ENCODE data around the gene TRERF1. TPM values are rescaled to one million over a fixed set of nuclear protein-coding genes. Genes with fewer than 3 reads are reported as not detected.

Gene TRERF1
- total and polyA plus RNA-seq, 2 of the 8 experiments (the other 6 are each of a cell fraction or from before 2014, with no cell fraction given) = 10.8 to 21.5 TPM

- Histone ChIP-seq H2BK12ac (ENCODE audit: low read depth, low read length) (no peak overlapping the region), H4K20me1 (replicated peaks in 1 of 2; ENCODE audit: control insufficient read depth in 1 of 2, insufficient read depth in 2 of 2, low read length in 2 of 2) (peaks cover 10 to 23% of the 10 kb centered on the region in 2 experiments), H2AK5ac (ENCODE audit: low read depth, low read length) (no peak overlapping the region), H3K27ac (ENCODE audit: low read depth, low read length) (no peak overlapping the region), H3K9ac (replicated peaks in 1 of 4; ENCODE audit: extremely low read depth in 1 of 4, low read depth in 3 of 4, low read length in 3 of 4) (no peak overlapping the region), H3K14ac (ENCODE audit: insufficient read length) (no peak overlapping the region), H4K8ac (ENCODE audit: extremely low read depth, insufficient read depth, low read length) (no peak overlapping the region), H4K91ac (replicated peaks; ENCODE audit: insufficient read length, low read length) (no peak overlapping the region), H3K23me2 (ENCODE audit: low read depth, low read length) (no peaks in the 10 kb centered on the region), H3K18ac (ENCODE audit: extremely low read depth, low read length) (no peak overlapping the region), H3K4me3 (ENCODE audit: extremely low read depth in 1 of 4, insufficient read depth in 2 of 4, low read depth in 3 of 4, low read length in 4 of 4) (no peak overlapping the region), H3K4me2 (ENCODE audit: insufficient read depth in 1 of 2, low read depth in 2 of 2, low read length in 2 of 2) (no peak overlapping the region), H3K4ac (replicated peaks; ENCODE audit: insufficient read length, low read depth, low read length) (no peak overlapping the region), H2BK15ac (ENCODE audit: low read length) (no peak overlapping the region), H2BK120ac (replicated peaks; ENCODE audit: low read depth, low read length) (no peak overlapping the region), H3K27me3 (replicated peaks in 1 of 4; ENCODE audit: control insufficient read depth in 3 of 4, extremely low read depth in 1 of 4, insufficient read depth in 3 of 4, low read length in 3 of 4) (no peaks in the 10 kb centered on the region), H3K4me1 (replicated peaks in 1 of 4; ENCODE audit: control insufficient read depth in 3 of 4, insufficient read depth in 4 of 4, low read length in 3 of 4) (no peaks in the 10 kb centered on the region), H3K56ac (replicated peaks; ENCODE audit: insufficient read length, low read depth, low read length) (no peak overlapping the region), H3K36me3 (ENCODE audit: control insufficient read depth in 2 of 4, insufficient read depth in 4 of 4, low read length in 3 of 4) (no peaks in the 10 kb centered on the region), H3K9me3 (ENCODE audit: insufficient read depth in 2 of 2, low read depth in 1 of 2, low read length in 1 of 2) (no peaks in the 10 kb centered on the region), H3K79me2 (ENCODE audit: control insufficient read depth in 1 of 2, insufficient read depth in 2 of 2, low read length in 2 of 2) (peaks cover 3 to 67% of the 10 kb centered on the region in 2 experiments; a peak in 2 of 4 replicates), H2BK5ac (ENCODE audit: low read depth, low read length) (no peak overlapping the region), H3K79me1 (ENCODE audit: low read depth, low read length) (peaks cover 22% of the 10 kb centered on the region), H2BK20ac (ENCODE audit: low read length) (no peak overlapping the region), H4K5ac (ENCODE audit: insufficient read length, low read depth, low read length) (no peak overlapping the region), H3K23ac (ENCODE audit: insufficient read length) (no peak overlapping the region), H2AFZ (ENCODE audit: low read length) (no peak overlapping the region)
- CTCF ChIA-PET (ENCODE audit: partially characterized antibody) = interaction anchor here (0.5 to 1.5 kb wide), 6 partner anchors 12 to 532 kb away, joined by 3 to 6 read pairs (median 3); no protein-coding TSS in a partner anchor
- POLR2A ChIA-PET (ENCODE audit: partially characterized antibody) = interaction anchor here (1.1 kb wide), 1 partner anchor 17 kb away, joined by 3 read pairs; no protein-coding TSS in a partner anchor
- WGBS, 2 experiments (ENCODE audit: extremely low coverage in 1 of 2, insufficient coverage in 1 of 2, insufficient read length in 1 of 2, insufficient replicate concordance in 2 of 2, low coverage in 1 of 2, low lambda C conversion rate in 2 of 2, missing lambda C conversion rate in 1 of 2) = 87% methylated on average over 3 of the region's 3 CpGs; no CpG with 5 or more reads in 1 of the 2 experiments
- DNase-seq (ENCODE audit: low read depth in 1 of 2, low spot score in 2 of 2) (no peak), FAIRE-seq (no peak)
- TF ChIP-seq MAFK (IDR thresholded peaks at IDR 0.05; ENCODE audit: low read depth, low read length) = no peak
- no peak for TF ChIP-seq GTF2F1 (IDR thresholded peaks at IDR 0.05; ENCODE audit: borderline replicate concordance, low read depth, low read length)
- no peak for TF ChIP-seq HDAC6 (IDR thresholded peaks at IDR 0.05; ENCODE audit: low read depth, low read length)
- TF ChIP-seq JUND (IDR thresholded peaks at IDR 0.05; ENCODE audit: low read length) = no peak
- TF ChIP-seq SRF (IDR thresholded peaks at IDR 0.05; ENCODE audit: low read depth, low read length) = no peak
- TF ChIP-seq TAF1 (IDR thresholded peaks at IDR 0.05; ENCODE audit: low read depth, low read length) = no peak
- TF ChIP-seq SIX5 (IDR thresholded peaks at IDR 0.05; ENCODE audit: low read depth, low read length) = no peak
- no peak for TF ChIP-seq SIRT6 (IDR thresholded peaks at IDR 0.05; ENCODE audit: low read length)
- no peak for TF ChIP-seq SP4 (IDR thresholded peaks at IDR 0.05; ENCODE audit: low read length)
- TF ChIP-seq ASH2L (IDR thresholded peaks at IDR 0.05; ENCODE audit: low read length) = no peak
- no peak for TF ChIP-seq POLR2A (IDR thresholded peaks at IDR 0.05; ENCODE audit: control extremely low read depth in 1 of 2, low read depth in 2 of 2, low read length in 2 of 2)
- no peak for TF ChIP-seq SP2 (IDR thresholded peaks at IDR 0.05; ENCODE audit: low read length)
- no peak for TF ChIP-seq RBBP5 (IDR thresholded peaks at IDR 0.05; ENCODE audit: borderline replicate concordance, low read depth, low read length)
- no peak for TF ChIP-seq CHD1 (IDR thresholded peaks at IDR 0.05; ENCODE audit: low read depth, low read length)
- TF ChIP-seq, protein P1, sequence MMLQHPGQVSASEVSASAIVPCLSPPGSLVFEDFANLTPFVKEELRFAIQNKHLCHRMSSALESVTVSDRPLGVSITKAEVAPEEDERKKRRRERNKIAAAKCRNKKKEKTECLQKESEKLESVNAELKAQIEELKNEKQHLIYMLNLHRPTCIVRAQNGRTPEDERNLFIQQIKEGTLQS (IDR thresholded peaks at IDR 0.05; ENCODE audit: insufficient read depth, low read depth, low read length) = no peak
- no peak for TF ChIP-seq EZH2 (IDR thresholded peaks at IDR 0.05; ENCODE audit: low read depth, low read length, severe bottlenecking)
Observed at GRCh38 chr6:42378536-42378935, 73.2 kb downstream of the TRERF1 start.

All from H1 (cell line).